GM19438 (cell line): ENCODE measurements around the gene FHL2.
"Not testable (repeated sequence)": the region's sequence is repeated elsewhere in the genome, so short reads cannot be mapped to it uniquely, and the experiment has no call there.

Experiments
- ATAC-seq: cut with Tn5 transposase; IDR thresholded peaks from one replicate; pipeline ENCODE4 v1.9.1; 2021; ENCODE audit warnings: low read depth; ENCODE audit not compliant: unreplicated experiment

Gene FHL2

DNA sequence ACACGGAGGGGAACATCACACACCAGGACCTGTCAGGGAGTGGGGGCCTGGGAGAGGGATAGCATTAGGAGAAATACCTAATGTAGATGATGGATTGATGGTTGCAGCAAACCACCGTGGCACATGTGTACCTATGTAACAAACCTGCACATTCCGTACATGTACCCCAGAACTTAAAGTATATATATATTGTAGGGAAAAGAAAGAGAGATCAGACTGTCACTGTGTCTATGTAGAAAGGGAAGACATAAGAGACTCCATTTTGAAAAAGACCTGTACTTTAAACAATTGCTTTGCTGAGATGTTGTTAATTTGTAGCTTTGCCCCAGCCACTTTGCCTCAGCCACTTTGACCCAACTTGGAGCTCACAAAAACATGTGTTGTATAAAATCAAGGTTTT lies 26.0 kb upstream of the FHL2 start:
- not testable (repeated sequence) for ATAC-seq

DNA sequence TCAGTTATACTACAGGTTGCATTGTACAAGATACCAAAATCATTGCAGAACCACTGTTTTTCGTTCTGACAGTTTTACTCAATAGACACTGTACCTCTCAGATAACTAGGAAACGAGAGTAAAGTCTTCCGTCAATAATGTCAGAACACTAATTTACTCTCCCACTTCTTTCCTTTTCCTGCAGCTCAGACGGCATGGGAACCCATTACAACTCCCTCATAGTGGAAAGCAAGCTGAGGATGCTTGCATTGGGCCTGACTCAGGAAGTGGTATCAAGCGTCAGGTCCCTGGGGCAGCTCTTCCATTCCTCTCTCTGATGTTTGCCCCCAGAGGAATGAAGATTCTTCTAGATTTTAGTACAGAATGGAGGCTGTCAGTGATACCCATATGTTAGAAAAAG lies 23.9 kb upstream of the FHL2 start:
- no peak for ATAC-seq

DNA sequence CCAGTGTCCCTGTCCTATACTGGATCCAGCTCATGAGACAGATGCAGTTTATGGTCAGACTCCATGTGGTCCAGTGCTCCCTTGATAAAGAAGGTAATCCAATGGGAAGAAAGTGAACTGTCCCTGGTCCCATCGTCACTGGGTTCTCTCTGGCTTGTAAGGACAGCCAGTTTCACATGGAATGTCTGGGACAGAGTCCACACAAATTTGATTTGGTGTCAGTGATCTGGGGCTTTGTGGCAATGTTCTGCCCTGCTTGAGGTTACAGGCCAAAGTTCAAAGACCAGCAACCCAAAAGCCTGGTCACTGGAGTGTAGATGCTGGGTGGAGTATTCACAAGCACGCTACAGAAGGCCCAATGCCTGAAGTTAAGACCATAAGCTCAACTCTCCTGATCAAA lies 22.2 kb upstream of the FHL2 start:
- ATAC-seq: no peak

DNA sequence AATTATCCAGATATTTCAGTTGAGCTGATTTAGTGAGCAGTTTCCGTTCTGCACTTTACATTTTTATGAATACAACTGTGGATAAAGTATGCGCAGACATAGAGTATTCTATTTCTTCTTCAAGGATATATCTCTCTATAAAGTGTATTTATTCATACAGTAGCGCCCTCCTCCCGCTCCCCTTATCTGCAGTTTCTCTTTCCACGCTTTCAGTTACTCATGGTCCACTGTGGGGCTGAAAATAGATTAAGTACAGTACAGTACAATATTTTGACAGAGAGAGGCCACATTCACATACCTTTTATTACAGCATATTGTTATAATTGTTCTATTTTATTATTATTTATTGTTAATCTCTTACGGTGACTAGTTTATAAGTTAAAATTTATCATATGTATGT lies 19.7 kb upstream of the FHL2 start:
- ATAC-seq: no peak

DNA sequence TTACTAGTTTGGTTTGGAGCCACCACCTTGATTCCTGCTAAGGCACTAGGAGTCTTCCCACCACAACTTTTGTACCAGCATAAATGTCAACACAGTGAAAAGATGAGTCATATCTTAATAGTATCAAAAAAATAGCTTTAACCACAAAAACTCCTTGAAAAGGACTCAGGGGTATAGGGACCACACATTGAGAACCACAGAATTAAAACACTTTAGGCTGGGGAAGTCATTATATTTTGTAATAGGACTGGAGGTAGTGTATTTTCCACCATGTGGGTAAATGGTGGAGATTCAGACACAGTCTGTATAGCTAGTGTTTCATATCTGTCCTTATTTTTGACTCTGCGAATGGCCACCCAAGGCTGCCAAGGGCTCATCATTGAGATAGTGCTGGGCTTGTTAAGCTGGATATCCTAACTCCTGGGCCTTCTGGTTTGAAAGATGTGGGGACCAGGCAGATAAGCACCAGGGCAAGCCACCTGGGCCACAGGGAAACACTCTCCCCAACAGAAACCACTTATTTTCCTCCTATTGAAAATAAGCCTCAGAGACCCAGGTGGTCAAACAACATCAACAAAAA lies 19.1 kb upstream of the FHL2 start:
- no peak for ATAC-seq

- ATAC-seq: no peak
Measured at GRCh38 chr2:105416156-105416555, 17.3 kb upstream of the FHL2 start.

DNA sequence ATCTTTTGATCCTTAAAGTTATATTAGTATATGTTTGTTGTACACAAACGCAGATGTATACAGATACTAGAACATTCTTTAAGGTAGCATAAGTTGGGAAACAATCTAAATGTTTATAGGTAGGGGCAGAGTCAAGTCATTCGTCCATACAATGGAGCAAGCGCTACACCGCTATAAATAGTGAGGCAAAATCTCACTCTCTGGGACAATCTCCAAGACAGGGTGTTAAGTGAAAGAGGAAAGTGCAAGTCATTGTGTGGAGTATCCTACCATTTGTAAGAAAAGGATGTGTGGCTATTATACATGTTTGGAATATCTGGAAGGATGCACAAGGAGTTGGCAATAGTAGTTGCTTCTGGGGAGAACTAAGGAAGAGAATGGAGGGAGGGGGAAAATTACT lies 16.2 kb upstream of the FHL2 start:
- ATAC-seq: no peak

DNA sequence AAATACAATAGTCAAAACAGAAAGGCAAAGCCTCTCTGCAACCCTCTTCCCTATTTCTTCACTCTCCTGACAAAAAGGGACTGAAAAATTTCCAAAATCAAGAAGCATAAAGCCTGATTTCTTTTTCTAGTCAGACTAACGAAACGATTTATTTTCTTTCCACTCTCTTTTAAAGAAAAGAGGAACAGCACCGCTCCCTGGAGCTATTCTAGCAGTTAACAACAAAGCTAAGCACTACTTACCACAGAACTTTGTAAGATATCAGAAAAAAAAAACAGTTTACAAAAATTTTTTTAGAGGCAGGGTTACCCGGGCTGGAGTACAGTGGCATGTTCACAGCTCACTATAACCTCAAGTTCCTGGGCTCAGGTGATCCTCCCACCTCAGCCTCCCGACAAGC lies 14.4 kb upstream of the FHL2 start:
- no peak for ATAC-seq

- no peak for ATAC-seq
Measured at GRCh38 chr2:105412584-105412983, 13.7 kb upstream of the FHL2 start.

DNA sequence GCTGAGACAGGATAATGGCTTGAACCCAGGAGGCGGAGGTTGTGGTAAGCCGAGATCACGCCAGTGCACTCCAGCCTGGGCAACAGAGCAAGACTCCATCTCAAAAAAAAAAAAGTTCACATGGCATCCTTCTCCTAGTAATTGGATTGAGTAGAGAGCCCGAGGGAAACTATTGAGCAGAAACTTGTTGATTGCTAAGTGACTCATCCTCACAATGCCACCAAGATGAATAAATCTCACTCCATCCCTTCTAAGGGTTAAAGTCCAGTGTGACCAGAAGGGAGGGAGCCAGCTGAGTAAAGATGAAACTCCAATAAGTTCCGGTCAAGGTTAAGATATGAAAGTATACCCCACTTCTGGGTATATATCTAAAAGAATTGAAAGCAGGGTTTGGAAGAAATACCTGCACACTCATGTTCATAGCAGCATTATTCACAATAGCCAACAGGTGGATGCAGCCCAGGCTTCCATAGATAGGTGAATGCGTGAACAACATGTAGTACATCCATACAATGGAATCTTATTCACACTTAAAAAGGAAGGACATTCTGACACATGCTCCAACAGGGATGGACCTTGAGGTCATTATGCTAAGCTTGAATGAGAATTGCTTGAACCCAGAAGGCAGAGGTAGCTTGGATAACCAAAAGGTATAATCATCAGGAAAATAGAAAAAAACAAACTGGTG lies 13.0 kb upstream of the FHL2 start:
- no peak for ATAC-seq

DNA sequence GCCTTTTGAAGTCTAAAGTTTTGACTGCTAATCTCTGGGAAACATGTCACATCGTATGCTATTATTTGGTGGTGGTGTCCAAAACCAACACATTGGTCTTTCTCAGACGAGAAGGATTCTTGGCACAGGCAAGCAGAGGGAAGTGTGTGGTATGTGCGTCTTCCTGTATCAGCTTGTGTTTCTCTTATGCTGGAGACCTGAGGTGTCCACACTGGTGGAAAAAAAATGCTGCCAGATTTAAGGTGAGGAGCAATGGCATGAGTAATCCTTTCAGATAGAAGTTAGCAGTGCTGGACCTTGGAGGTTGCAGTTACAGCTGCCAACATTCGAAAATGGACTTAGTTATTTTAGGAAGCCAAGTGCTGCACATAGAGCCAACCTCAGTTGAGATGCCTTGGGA lies 11.7 kb upstream of the FHL2 start:
- no peak for ATAC-seq

- no peak for ATAC-seq
Measured at GRCh38 chr2:105409717-105410116, 10.9 kb upstream of the FHL2 start.

GRCh38 chr2:105407946-105408743 lies 9.3 kb upstream of the FHL2 start:
- no peak for ATAC-seq

GRCh38 chr2:105406221-105406620 lies 7.4 kb upstream of the FHL2 start:
- ATAC-seq: no peak

GRCh38 chr2:105405291-105405690 lies 6.4 kb upstream of the FHL2 start:
- ATAC-seq: no peak

DNA sequence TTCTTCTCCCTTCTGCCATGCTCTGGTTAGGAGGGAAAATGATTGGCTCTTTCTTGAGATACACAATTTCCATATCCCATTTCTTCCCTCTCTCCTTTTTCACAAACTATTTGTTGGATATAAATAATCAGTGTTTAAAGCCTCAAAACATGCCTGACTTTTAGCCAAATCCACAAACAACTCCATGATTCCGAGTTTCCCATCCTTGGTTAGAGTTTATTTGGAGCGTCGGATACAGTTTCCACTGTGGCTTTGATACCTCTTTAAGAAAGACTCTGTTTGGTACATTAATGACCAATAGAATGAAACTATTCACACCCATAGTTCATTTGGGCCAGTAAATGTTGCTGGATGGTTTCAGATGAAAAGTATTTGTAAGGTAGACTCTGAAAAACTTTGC lies 5.9 kb upstream of the FHL2 start:
- no peak for ATAC-seq

- no peak for ATAC-seq
Measured at GRCh38 chr2:105403783-105404698, 5.2 kb upstream of the FHL2 start.

DNA sequence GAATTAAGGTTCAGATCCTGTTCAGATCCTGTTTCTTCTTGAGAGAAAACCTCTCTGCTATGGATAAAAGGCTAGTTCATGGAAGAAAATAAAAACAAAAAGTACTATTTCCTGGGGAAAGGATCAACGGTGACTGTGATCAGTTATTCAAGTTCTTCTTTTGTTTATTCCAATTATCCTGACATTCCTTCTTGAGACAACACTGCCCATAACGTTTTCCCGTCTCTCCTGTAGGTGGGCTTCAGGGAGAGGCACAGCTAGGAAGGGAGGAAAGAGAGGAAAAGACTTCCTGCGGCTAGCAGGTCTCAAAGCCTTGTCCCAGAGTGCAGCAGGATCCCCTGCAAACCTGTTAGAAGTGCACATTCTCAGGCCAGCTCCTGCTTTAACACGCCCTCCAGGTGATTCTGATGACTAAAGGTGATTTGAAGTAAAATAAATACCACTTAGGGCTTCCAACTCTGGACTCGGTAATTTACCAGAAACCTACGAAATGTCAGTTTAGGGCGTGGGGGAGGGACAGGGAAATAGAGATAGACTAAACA lies 4.5 kb upstream of the FHL2 start:
- no peak for ATAC-seq

DNA sequence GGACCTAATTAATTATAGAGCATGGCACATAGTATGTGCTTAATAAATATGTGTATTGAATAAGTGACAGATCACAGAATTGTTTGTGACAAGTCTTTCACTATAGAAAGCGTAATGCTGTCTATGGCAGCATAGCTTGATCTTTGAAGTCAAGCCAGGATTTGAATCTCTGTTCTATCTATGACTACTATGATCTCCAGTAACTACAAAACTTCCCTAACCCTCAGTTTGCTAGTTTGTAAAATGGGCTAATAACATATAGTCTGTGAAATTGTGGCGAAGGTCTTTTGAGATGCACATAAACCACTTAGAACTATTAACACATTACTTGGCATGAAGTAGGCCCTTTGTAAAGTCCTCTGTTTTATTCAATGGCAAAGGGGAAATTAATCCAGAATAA lies 4.0 kb upstream of the FHL2 start:
- no peak for ATAC-seq

- no peak for ATAC-seq
Measured at GRCh38 chr2:105401867-105402266, 3.0 kb upstream of the FHL2 start.

DNA sequence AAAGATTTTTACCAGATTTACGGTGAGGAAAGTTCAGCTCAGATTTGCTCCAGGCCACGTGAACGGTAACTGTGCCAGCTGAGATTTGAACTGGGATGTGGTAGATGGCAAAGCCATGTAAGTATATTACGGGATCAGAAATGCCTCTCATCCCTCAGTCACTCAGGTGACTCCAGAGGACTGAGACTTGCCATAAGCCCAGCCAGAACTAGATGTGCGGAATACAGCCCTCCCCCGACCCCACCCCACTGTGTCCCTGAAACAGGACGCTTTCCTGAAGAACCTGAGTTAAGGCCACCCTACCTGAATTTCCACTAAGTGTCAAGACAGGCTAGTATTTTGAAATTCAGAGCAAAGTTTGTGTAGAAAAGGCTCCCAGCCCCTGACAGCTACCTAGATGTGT lies 1.3 kb upstream of the FHL2 start:
- ATAC-seq: no peak
